GM12865 (cell line): ENCODE data around the gene PFDN6.

Source experiments
- DNase-seq: peaks from one replicate; pipeline ENCODE4 v3.0.0; 2010; ENCODE audit warnings: low read depth
- H3K4me3 ChIP-seq: 2 replicates; pipeline ENCODE4 v1.5.1; 2011; ENCODE audit warnings: mild to moderate bottlenecking, low read depth, low read length, control low read depth
- CTCF ChIP-seq: IDR thresholded peaks from 2 replicates; pipeline ENCODE4 v1.5.1; 2011; ENCODE audit warnings: low read length, control low read depth, low read depth, inconsistent platforms; ENCODE audit not compliant: insufficient read depth; ENCODE audit errors: missing control alignments

Gene PFDN6

GRCh38 chr6:33316603-33317418 lies 27.4 kb downstream of the PFDN6 start:
- TF ChIP-seq CTCF: no peak
- no peak for DNase-seq
- peak overlapping the region; percentile 41 for H3K4me3 ChIP-seq

- no peak for DNase-seq
- peak overlapping the region; percentile 70 for H3K4me3 ChIP-seq
- TF ChIP-seq CTCF: no peak
Observed at GRCh38 chr6:33317419-33317668, 27.9 kb downstream of the PFDN6 start.

GRCh38 chr6:33317669-33318425 lies 28.4 kb downstream of the PFDN6 start, which contains the start of gene ZBTB22:
Gene ZBTB22, minus strand, starts transcription at chr6:33317744. Its CDS starts 828 bp downstream, at chr6:33316916.
- peak within 1 kb of the TSS; percentile 70 for H3K4me3 ChIP-seq
- TF ChIP-seq CTCF: no peak
- peak; percentile 99 for DNase-seq

GRCh38 chr6:33318426-33319073 lies 29.1 kb downstream of the PFDN6 start:
- peak overlapping the region; percentile 70 for H3K4me3 ChIP-seq
- no peak for DNase-seq
- no peak for TF ChIP-seq CTCF

GRCh38 chr6:33319939-33320314 lies 30.5 kb downstream of the PFDN6 start:
- TF ChIP-seq CTCF: no peak
- DNase-seq: no peak
- no peak overlapping the region for H3K4me3 ChIP-seq

GRCh38 chr6:33320315-33321181 lies 31.1 kb downstream of the PFDN6 start:
- no peak for TF ChIP-seq CTCF
- no peak for DNase-seq
- no peak overlapping the region for H3K4me3 ChIP-seq
